Neural progenitor cell (in vitro differentiated cells): Measurements from ENCODE around the gene PTDSS2.

Source experiments
- CTCF ChIP-seq: fragments of 200-600 bp; sonication (generic); IDR thresholded peaks from 2 replicates; pipeline ENCODE4 v1.5.1; 2017; ENCODE audit warnings: antibody characterized with exemption, mild to moderate bottlenecking
- EZH2 ChIP-seq: fragments of 200-600 bp; sonication (generic); IDR thresholded peaks from 2 replicates; pipeline ENCODE4 v1.6.1; 2017; ENCODE audit warnings: antibody characterized with exemption, mild to moderate bottlenecking, moderate library complexity
- EZH2phosphoT487 ChIP-seq: fragments of 200-600 bp; sonication (generic); IDR thresholded peaks from 2 replicates; pipeline ENCODE4 v1.6.1; 2017; ENCODE audit warnings: antibody characterized with exemption

- TF ChIP-seq CTCF (no peak), EZH2phosphoT487 (no peak), EZH2 (no peak)
Observed at GRCh38 chr11:440065-441042, 9.7 kb upstream of the PTDSS2 start.
